Measurements from ENCODE around the gene TMEM130. TPM values are rescaled to one million over a fixed set of nuclear protein-coding genes. Genes with fewer than 3 reads are reported as not detected.
"Not testable (repeated sequence)": the region's sequence is repeated elsewhere in the genome, so short reads cannot be mapped to it uniquely, and the experiment has no call there.

The TMEM130 gene
- total RNA-seq, 1 experiment from 2014 or later: not detected

DNA sequence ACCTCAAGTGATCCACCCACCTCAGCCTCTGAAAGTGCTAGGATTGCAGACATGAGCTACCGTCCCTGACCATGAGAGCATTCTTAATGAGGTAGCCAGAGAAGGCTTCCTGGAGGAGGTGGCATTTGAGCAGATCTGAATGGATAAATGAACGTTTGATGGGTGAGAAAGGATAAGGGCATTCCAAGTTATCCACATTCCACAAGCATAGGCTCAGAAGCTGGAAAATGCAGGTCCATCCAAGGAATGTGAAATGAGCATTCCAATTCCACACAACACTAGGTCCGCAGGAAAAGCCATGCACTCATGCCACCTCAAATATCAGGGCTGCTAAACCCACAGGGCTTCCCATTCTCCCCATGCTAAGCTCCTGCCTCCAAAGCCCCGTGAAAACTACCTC, 17.0 kb downstream of the TMEM130 start:
- H3K4me3 ChIP-seq (ENCODE audit: low read depth, low read length): no peak overlapping the region
- TF ChIP-seq, protein P1, sequence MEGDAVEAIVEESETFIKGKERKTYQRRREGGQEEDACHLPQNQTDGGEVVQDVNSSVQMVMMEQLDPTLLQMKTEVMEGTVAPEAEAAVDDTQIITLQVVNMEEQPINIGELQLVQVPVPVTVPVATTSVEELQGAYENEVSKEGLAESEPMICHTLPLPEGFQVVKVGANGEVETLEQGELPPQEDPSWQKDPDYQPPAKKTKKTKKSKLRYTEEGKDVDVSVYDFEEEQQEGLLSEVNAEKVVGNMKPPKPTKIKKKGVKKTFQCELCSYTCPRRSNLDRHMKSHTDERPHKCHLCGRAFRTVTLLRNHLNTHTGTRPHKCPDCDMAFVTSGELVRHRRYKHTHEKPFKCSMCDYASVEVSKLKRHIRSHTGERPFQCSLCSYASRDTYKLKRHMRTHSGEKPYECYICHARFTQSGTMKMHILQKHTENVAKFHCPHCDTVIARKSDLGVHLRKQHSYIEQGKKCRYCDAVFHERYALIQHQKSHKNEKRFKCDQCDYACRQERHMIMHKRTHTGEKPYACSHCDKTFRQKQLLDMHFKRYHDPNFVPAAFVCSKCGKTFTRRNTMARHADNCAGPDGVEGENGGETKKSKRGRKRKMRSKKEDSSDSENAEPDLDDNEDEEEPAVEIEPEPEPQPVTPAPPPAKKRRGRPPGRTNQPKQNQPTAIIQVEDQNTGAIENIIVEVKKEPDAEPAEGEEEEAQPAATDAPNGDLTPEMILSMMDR (IDR thresholded peaks at IDR 0.05; ENCODE audit: insufficient read depth in 1 of 2, low read depth in 1 of 2, low read length in 1 of 2, severe bottlenecking in 1 of 2, unreplicated experiment in 1 of 2): no peak
- BruUV-seq (replicated peaks): no TSS peak
- CTCF ChIA-PET: interaction anchor here (0.6 kb wide), 1 partner anchor 23 kb away, joined by 8 read pairs; no protein-coding TSS in a partner anchor
- H3K4me1 ChIP-seq: no peaks in the 10 kb centered on the region
- DNase-seq: no peak
- no peaks in the 10 kb centered on the region for H3K27me3 ChIP-seq (replicated peaks; ENCODE audit: control insufficient read depth, insufficient read depth, low read length)
- H3K9me3 ChIP-seq: no peaks in the 10 kb centered on the region
- POLR2A ChIA-PET: no interaction called here
- H3K36me3 ChIP-seq (ENCODE audit: control insufficient read depth, insufficient read depth, low read length): no peaks in the 10 kb centered on the region
- intact Hi-C loops (cut with micrococcal nuclease; ENCODE audit: unreplicated experiment): no loop called here
- H3K27me3 Mint-ChIP-seq (ENCODE audit: insufficient read depth, unreplicated experiment): no peaks in the 10 kb centered on the region
- no peak overlapping the region for H3K27ac Mint-ChIP-seq (ENCODE audit: unreplicated experiment)
- no peak overlapping the region for H3K4me3 Mint-ChIP-seq (ENCODE audit: unreplicated experiment)
- H3K4me1 Mint-ChIP-seq (ENCODE audit: low read depth, unreplicated experiment): peaks cover 7% of the 10 kb centered on the region
- H3K9me3 Mint-ChIP-seq (ENCODE audit: unreplicated experiment): no peaks in the 10 kb centered on the region
- no peaks in the 10 kb centered on the region for H3K36me3 Mint-ChIP-seq (ENCODE audit: insufficient read depth, unreplicated experiment)

DNA sequence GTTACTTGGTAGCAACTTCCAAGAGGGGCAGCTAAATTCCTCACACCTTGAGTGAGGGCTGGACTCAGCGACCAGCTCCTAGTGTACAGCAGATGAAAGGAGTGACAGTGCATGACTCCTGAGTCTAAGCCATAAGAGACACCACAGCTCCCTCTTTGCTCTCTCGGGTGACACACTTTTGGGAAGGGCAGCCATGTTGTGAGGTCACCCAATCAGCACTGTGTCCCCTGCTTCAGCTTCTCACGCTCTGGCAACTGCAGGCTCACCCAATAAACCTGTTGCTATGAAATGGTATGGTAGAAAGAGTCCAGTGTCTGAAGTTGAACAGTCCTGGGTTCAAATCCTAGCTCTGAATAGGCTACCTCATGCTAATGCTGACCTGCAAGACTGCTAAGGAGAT, 20.9 kb downstream of the TMEM130 start:
- intact Hi-C loops (cut with micrococcal nuclease; ENCODE audit: unreplicated experiment): loop anchor here (10.0 kb wide), 1 partner anchor 554 kb away; no protein-coding TSS in a partner anchor

DNA sequence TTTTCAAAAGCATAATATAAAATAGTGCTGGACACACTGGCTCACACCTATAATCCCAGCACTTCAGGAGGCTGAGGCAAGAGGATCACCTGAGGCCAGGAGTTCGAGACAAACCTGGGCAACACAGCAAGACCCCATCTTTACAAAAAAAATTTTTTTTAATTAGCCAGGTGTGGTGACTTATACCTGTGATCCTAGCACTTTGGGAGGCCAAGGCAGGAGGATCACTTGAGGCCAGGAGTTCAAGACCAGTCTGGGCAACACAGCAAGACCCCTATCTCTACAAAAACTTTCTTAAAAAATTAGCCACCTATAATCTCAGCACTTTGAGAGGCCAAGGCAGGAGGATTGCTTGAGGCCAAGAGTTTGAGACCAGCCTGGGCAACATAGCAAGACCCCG, 27.3 kb downstream of the TMEM130 start:
- H3K4me1 ChIP-seq; H3K9me3 ChIP-seq; H3K9me3 Mint-ChIP-seq (ENCODE audit: unreplicated experiment); H3K36me3 Mint-ChIP-seq (ENCODE audit: insufficient read depth, unreplicated experiment); POLR2A ChIA-PET; H3K27me3 ChIP-seq (replicated peaks; ENCODE audit: control insufficient read depth, insufficient read depth, low read length); BruUV-seq (replicated peaks); H3K4me3 Mint-ChIP-seq (ENCODE audit: unreplicated experiment); DNase-seq; H3K36me3 ChIP-seq (ENCODE audit: control insufficient read depth, insufficient read depth, low read length); H3K4me3 ChIP-seq (ENCODE audit: low read depth, low read length); H3K4me1 Mint-ChIP-seq (ENCODE audit: low read depth, unreplicated experiment); H3K27ac Mint-ChIP-seq (ENCODE audit: unreplicated experiment); H3K27me3 Mint-ChIP-seq (ENCODE audit: insufficient read depth, unreplicated experiment): not testable (repeated sequence)
- CTCF ChIA-PET: interaction anchor here (0.9 to 1.7 kb wide), 2 partner anchors 97 to 295 kb away, joined by 3 to 7 read pairs; no protein-coding TSS in a partner anchor
- intact Hi-C loops (cut with micrococcal nuclease; ENCODE audit: unreplicated experiment): loop anchor here (10.0 kb wide), 1 partner anchor 548 kb away; no protein-coding TSS in a partner anchor

More for the DNA sequence above, 20.9 kb downstream of the TMEM130 start:
- CTCF ChIA-PET: no interaction called here
- no peaks in the 10 kb centered on the region for H3K27me3 ChIP-seq (replicated peaks; ENCODE audit: control insufficient read depth, insufficient read depth, low read length)
- TF ChIP-seq, protein P1 (IDR thresholded peaks at IDR 0.05; ENCODE audit: insufficient read depth in 1 of 2, low read depth in 1 of 2, low read length in 1 of 2, severe bottlenecking in 1 of 2, unreplicated experiment in 1 of 2): no peak
- no peak overlapping the region for H3K27ac Mint-ChIP-seq (ENCODE audit: unreplicated experiment)
- peaks cover 7% of the 10 kb centered on the region for H3K4me1 Mint-ChIP-seq (ENCODE audit: low read depth, unreplicated experiment)
- no TSS peak for BruUV-seq (replicated peaks)
- H3K36me3 ChIP-seq (ENCODE audit: control insufficient read depth, insufficient read depth, low read length): no peaks in the 10 kb centered on the region
- POLR2A ChIA-PET: no interaction called here
- no peaks in the 10 kb centered on the region for H3K9me3 Mint-ChIP-seq (ENCODE audit: unreplicated experiment)
- H3K4me1 ChIP-seq: no peaks in the 10 kb centered on the region
- no peak overlapping the region for H3K4me3 ChIP-seq (ENCODE audit: low read depth, low read length)
- H3K27me3 Mint-ChIP-seq (ENCODE audit: insufficient read depth, unreplicated experiment): peaks cover 2% of the 10 kb centered on the region
- no peak overlapping the region for H3K4me3 Mint-ChIP-seq (ENCODE audit: unreplicated experiment)
- H3K9me3 ChIP-seq: no peaks in the 10 kb centered on the region
- H3K36me3 Mint-ChIP-seq (ENCODE audit: insufficient read depth, unreplicated experiment): no peaks in the 10 kb centered on the region
- no peak for DNase-seq
